ENCODE data around the gene NSRP1. TPM values are rescaled to one million over a fixed set of nuclear protein-coding genes. Genes with fewer than 3 reads are reported as not detected.

Gene NSRP1
- total and polyA plus RNA-seq, 4 donors: 7.0 to 25.7 (median 9.9) TPM

DNA sequence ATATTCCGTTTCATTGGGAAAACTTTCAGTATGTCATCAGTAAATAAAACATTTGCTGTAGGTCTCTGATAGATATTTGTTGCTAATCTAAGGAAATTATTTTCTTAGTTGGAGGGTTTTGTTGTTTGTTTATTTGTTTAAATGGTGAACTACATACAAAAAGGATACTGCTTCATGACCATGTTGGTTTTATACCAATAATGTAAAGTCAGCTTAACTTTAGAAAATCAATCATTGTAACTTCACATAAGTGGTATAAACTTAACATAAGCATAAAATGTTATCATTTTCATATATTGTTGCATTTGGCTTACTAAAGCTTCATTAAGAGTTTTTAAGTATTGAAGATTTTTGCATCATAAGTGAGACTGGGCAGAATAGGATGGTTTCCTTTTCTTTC, 57.9 kb downstream of the NSRP1 start:
- H3K4me3 ChIP-seq (ENCODE audit: low read depth in 1 of 3, low read length in 3 of 3): no peak overlapping the region
- TF ChIP-seq FOXA2 (IDR thresholded peaks at IDR 0.05) (no peak), JUND (IDR thresholded peaks at IDR 0.05) (no peak), SP1 (IDR thresholded peaks at IDR 0.05) (no peak), HNF4G (IDR thresholded peaks at IDR 0.05) (no peak)
- TF ChIP-seq, protein P1, sequence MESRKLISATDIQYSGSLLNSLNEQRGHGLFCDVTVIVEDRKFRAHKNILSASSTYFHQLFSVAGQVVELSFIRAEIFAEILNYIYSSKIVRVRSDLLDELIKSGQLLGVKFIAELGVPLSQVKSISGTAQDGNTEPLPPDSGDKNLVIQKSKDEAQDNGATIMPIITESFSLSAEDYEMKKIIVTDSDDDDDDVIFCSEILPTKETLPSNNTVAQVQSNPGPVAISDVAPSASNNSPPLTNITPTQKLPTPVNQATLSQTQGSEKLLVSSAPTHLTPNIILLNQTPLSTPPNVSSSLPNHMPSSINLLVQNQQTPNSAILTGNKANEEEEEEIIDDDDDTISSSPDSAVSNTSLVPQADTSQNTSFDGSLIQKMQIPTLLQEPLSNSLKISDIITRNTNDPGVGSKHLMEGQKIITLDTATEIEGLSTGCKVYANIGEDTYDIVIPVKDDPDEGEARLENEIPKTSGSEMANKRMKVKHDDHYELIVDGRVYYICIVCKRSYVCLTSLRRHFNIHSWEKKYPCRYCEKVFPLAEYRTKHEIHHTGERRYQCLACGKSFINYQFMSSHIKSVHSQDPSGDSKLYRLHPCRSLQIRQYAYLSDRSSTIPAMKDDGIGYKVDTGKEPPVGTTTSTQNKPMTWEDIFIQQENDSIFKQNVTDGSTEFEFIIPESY (IDR thresholded peaks at IDR 0.05): no peak
- TF ChIP-seq, protein P2, sequence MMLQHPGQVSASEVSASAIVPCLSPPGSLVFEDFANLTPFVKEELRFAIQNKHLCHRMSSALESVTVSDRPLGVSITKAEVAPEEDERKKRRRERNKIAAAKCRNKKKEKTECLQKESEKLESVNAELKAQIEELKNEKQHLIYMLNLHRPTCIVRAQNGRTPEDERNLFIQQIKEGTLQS (IDR thresholded peaks at IDR 0.05): no peak
- TF ChIP-seq, protein P3, sequence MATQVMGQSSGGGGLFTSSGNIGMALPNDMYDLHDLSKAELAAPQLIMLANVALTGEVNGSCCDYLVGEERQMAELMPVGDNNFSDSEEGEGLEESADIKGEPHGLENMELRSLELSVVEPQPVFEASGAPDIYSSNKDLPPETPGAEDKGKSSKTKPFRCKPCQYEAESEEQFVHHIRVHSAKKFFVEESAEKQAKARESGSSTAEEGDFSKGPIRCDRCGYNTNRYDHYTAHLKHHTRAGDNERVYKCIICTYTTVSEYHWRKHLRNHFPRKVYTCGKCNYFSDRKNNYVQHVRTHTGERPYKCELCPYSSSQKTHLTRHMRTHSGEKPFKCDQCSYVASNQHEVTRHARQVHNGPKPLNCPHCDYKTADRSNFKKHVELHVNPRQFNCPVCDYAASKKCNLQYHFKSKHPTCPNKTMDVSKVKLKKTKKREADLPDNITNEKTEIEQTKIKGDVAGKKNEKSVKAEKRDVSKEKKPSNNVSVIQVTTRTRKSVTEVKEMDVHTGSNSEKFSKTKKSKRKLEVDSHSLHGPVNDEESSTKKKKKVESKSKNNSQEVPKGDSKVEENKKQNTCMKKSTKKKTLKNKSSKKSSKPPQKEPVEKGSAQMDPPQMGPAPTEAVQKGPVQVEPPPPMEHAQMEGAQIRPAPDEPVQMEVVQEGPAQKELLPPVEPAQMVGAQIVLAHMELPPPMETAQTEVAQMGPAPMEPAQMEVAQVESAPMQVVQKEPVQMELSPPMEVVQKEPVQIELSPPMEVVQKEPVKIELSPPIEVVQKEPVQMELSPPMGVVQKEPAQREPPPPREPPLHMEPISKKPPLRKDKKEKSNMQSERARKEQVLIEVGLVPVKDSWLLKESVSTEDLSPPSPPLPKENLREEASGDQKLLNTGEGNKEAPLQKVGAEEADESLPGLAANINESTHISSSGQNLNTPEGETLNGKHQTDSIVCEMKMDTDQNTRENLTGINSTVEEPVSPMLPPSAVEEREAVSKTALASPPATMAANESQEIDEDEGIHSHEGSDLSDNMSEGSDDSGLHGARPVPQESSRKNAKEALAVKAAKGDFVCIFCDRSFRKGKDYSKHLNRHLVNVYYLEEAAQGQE (IDR thresholded peaks at IDR 0.05): no peak
- DNase-seq (ENCODE audit: low spot score): no peak
- WGBS: 95% methylated on average over 1 of the region's 1 CpG
- H3K27me3 ChIP-seq (ENCODE audit: control insufficient read depth in 4 of 4, insufficient read depth in 4 of 4, low read length in 3 of 4): no peaks in the 10 kb centered on the region
- H3K36me3 ChIP-seq (ENCODE audit: control insufficient read depth in 4 of 4, insufficient read depth in 3 of 4, low read depth in 1 of 4, low read length in 3 of 4): peaks cover 3 to 19% (median 13%) of the 10 kb centered on the region in 4 donors
- H3K4me1 ChIP-seq (ENCODE audit: control insufficient read depth in 4 of 4, insufficient read depth in 4 of 4, low read length in 3 of 4): no peaks in the 10 kb centered on the region
- no peaks in the 10 kb centered on the region for H3K9me3 ChIP-seq (ENCODE audit: control insufficient read depth in 4 of 4, low read length in 3 of 4)
- no peak overlapping the region for H3K27ac ChIP-seq (ENCODE audit: low read depth in 1 of 2, low read length in 2 of 2)
- no peak overlapping the region for H3K9ac ChIP-seq (ENCODE audit: low read depth in 1 of 2, low read length in 2 of 2)

DNA sequence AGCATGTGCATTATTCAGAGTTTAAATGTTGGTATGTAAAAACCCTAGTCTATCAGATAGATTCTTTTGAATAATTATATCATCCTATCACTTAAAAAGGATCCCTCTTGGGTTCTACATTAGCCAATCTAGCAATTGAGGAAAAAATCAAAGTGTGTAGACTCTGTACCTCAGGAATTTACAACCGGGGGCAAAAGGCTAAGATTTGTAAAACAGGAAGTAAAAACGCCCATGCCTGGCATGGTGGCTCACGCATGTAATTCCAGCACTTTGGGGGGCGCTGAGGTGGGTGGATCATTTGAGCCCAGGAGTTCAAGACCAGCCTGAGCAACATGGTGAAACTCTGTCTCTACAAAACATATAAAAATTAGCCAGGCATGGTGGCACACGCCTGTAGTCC, 60.2 kb downstream of the NSRP1 start:
- Histone ChIP-seq H3K27ac (ENCODE audit: low read depth in 1 of 2, low read length in 2 of 2) (no peak overlapping the region), H3K9ac (ENCODE audit: low read depth in 1 of 2, low read length in 2 of 2) (no peak overlapping the region), H3K27me3 (ENCODE audit: control insufficient read depth in 4 of 4, insufficient read depth in 4 of 4, low read length in 3 of 4) (no peaks in the 10 kb centered on the region), H3K36me3 (ENCODE audit: control insufficient read depth in 4 of 4, insufficient read depth in 3 of 4, low read depth in 1 of 4, low read length in 3 of 4) (peaks cover 15 to 39% (median 27%) of the 10 kb centered on the region in 4 donors), H3K9me3 (ENCODE audit: control insufficient read depth in 4 of 4, low read length in 3 of 4) (no peaks in the 10 kb centered on the region), H3K4me3 (ENCODE audit: low read depth in 1 of 3, low read length in 3 of 3) (no peak overlapping the region), H3K4me1 (ENCODE audit: control insufficient read depth in 4 of 4, insufficient read depth in 4 of 4, low read length in 3 of 4) (no peaks in the 10 kb centered on the region)
- TF ChIP-seq EGR1 (IDR thresholded peaks at IDR 0.05; ENCODE audit: low read depth in 2 of 2) (no peak), FOXA1 (IDR thresholded peaks at IDR 0.05) (no peak), HNF4G (IDR thresholded peaks at IDR 0.05) (no peak), GABPA (IDR thresholded peaks at IDR 0.05 in 1 of 2, conservative IDR thresholded peaks at IDR 0.05 in 1 of 2) (no peak), NR2F2 (IDR thresholded peaks at IDR 0.05) (no peak), FOXA2 (IDR thresholded peaks at IDR 0.05) (no peak), YY1 (IDR thresholded peaks at IDR 0.05) (no peak), SP1 (IDR thresholded peaks at IDR 0.05) (no peak), RAD21 (IDR thresholded peaks at IDR 0.05) (no peak), TAF1 (conservative IDR thresholded peaks at IDR 0.05) (no peak), JUND (IDR thresholded peaks at IDR 0.05) (no peak), HNF4A (conservative IDR thresholded peaks at IDR 0.05) (no peak), RXRA (IDR thresholded peaks at IDR 0.05) (no peak)
- TF ChIP-seq, protein P4, sequence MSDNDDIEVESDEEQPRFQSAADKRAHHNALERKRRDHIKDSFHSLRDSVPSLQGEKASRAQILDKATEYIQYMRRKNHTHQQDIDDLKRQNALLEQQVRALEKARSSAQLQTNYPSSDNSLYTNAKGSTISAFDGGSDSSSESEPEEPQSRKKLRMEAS (IDR thresholded peaks at IDR 0.05): no peak
- TF ChIP-seq, protein P5, sequence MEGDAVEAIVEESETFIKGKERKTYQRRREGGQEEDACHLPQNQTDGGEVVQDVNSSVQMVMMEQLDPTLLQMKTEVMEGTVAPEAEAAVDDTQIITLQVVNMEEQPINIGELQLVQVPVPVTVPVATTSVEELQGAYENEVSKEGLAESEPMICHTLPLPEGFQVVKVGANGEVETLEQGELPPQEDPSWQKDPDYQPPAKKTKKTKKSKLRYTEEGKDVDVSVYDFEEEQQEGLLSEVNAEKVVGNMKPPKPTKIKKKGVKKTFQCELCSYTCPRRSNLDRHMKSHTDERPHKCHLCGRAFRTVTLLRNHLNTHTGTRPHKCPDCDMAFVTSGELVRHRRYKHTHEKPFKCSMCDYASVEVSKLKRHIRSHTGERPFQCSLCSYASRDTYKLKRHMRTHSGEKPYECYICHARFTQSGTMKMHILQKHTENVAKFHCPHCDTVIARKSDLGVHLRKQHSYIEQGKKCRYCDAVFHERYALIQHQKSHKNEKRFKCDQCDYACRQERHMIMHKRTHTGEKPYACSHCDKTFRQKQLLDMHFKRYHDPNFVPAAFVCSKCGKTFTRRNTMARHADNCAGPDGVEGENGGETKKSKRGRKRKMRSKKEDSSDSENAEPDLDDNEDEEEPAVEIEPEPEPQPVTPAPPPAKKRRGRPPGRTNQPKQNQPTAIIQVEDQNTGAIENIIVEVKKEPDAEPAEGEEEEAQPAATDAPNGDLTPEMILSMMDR (IDR thresholded peaks at IDR 0.05; ENCODE audit: low read depth, low read length, missing input control): no peak
- TF ChIP-seq, protein P2 (IDR thresholded peaks at IDR 0.05): no peak
- TF ChIP-seq, protein P3 (IDR thresholded peaks at IDR 0.05): no peak
- TF ChIP-seq, protein P1 (IDR thresholded peaks at IDR 0.05): no peak
- 91% methylated on average over 5 of the region's 5 CpGs for WGBS
- no peak for DNase-seq (ENCODE audit: low spot score)
